DLD1 (cell line): ENCODE measurements around the gene CMPK2.
"Not testable (repeated sequence)": the region's sequence is repeated elsewhere in the genome, so short reads cannot be mapped to it uniquely, and the experiment has no call there.

Experiments
- in situ Hi-C: cut with HindIII; loops from 2 replicates; pipeline ENCODE4 v1.10.0; 2017; ENCODE audit warnings: low sequenced_read_pairs

CMPK2 gene

GRCh38 chr2:6880200-6880733 is 14.6 kb upstream of the CMPK2 start:
- in situ Hi-C loops = no loop called here

GRCh38 chr2:6879011-6879410 is 13.3 kb upstream of the CMPK2 start:
- in situ Hi-C loops = no loop called here

- in situ Hi-C loops = no loop called here
These were observed 12.8 kb upstream of the CMPK2 start for GRCh38 chr2:6878549-6878948.

GRCh38 chr2:6877402-6878304 is 11.9 kb upstream of the CMPK2 start, which contains the start of gene RSAD2:
Gene RSAD2 (plus strand): TSS chr2:6877777. CDS start chr2:6877801, 24 bp downstream.
- in situ Hi-C loops = no loop called here

- in situ Hi-C loops = no loop called here
These were observed 10.6 kb upstream of the CMPK2 start for GRCh38 chr2:6876309-6876708.

- in situ Hi-C loops = no loop called here
These were observed 8.3 kb upstream of the CMPK2 start for GRCh38 chr2:6874032-6874431.

GRCh38 chr2:6872394-6872793 is 6.7 kb upstream of the CMPK2 start:
- in situ Hi-C loops = no loop called here

GRCh38 chr2:6866982-6867381 is 1.3 kb upstream of the CMPK2 start:
- in situ Hi-C loops = no loop called here

GRCh38 chr2:6866275-6866671 is 566 bp upstream of the CMPK2 start:
- in situ Hi-C loops = no loop called here

- in situ Hi-C loops = no loop called here
These were observed 773 bp downstream of the CMPK2 start for GRCh38 chr2:6864923-6865345.

- in situ Hi-C loops = no loop called here
These were observed 1.4 kb downstream of the CMPK2 start for GRCh38 chr2:6864231-6864754.

GRCh38 chr2:6863792-6864191 is 1.9 kb downstream of the CMPK2 start:
- in situ Hi-C loops = no loop called here

GRCh38 chr2:6860296-6860695 is 5.4 kb downstream of the CMPK2 start:
- in situ Hi-C loops = no loop called here

- in situ Hi-C loops = not testable (repeated sequence)
These were observed 7.2 kb downstream of the CMPK2 start for GRCh38 chr2:6858466-6859027.

GRCh38 chr2:6856548-6856920 is 9.2 kb downstream of the CMPK2 start:
- in situ Hi-C loops = no loop called here

GRCh38 chr2:6855860-6856547 is 9.7 kb downstream of the CMPK2 start:
- in situ Hi-C loops = no loop called here

- in situ Hi-C loops = no loop called here
These were observed 11.3 kb downstream of the CMPK2 start for GRCh38 chr2:6854416-6854815.

- in situ Hi-C loops = no loop called here
These were observed 13.5 kb downstream of the CMPK2 start for GRCh38 chr2:6852195-6852594.

- in situ Hi-C loops = no loop called here
These were observed 18.6 kb downstream of the CMPK2 start for GRCh38 chr2:6846967-6847681.

- in situ Hi-C loops = no loop called here
These were observed 19.2 kb downstream of the CMPK2 start for GRCh38 chr2:6846540-6846939.

- in situ Hi-C loops = no loop called here
These were observed 19.8 kb downstream of the CMPK2 start for GRCh38 chr2:6845903-6846302.
